Measurements from ENCODE around the gene SLC16A3.
A peak's percentile ranks its signal among the peaks of the same experiment; 100 is the strongest.

Gene SLC16A3

DNA sequence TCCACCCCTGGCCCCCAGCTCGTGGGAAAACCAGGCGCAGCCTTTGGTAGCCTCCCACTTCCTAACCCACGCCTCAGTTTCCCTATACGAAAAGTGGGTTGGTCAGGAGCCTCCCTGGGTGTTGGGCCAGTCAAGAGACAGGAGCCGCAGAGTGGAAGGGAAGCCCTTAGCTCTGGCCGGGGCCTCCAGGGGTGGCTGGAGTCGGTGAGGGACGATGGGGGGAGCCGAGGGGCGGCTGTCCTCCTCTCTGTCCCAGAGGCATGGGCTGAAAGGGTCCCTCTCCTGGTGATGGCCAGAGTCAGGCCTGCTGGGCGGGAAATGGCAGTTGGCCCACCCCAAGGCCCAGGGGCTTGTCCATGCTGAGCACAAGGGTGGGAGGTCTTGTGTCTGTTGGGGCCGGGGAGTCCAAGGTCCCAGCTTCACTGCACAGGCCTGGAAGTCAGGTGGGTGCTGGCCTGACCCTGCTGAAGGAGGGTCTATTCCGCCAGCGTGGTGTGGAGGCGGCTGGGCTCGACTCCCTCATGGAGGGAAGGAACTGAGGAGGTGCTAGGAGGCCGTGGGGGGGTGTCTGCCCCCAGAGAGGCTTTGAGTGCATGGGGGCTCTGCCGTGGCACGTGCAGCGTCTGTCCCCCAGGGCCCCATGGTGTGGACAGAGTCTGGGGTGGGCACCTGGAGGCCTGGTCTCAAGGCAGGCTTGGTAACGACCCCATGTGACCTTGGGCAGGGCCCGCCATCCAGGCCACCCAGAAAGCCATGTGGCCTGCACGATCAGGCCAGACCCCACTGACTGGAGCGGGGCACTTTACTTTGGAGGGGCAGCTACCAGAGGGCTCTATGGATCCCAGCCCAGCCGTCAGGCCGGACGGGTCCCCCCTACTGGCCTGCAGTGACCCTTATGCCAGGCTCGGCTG lies 1.1 kb downstream of the SLC16A3 start:
- TF ChIP-seq, protein P1, sequence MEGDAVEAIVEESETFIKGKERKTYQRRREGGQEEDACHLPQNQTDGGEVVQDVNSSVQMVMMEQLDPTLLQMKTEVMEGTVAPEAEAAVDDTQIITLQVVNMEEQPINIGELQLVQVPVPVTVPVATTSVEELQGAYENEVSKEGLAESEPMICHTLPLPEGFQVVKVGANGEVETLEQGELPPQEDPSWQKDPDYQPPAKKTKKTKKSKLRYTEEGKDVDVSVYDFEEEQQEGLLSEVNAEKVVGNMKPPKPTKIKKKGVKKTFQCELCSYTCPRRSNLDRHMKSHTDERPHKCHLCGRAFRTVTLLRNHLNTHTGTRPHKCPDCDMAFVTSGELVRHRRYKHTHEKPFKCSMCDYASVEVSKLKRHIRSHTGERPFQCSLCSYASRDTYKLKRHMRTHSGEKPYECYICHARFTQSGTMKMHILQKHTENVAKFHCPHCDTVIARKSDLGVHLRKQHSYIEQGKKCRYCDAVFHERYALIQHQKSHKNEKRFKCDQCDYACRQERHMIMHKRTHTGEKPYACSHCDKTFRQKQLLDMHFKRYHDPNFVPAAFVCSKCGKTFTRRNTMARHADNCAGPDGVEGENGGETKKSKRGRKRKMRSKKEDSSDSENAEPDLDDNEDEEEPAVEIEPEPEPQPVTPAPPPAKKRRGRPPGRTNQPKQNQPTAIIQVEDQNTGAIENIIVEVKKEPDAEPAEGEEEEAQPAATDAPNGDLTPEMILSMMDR (IDR thresholded peaks at IDR 0.05; ENCODE audit: insufficient read depth, low read depth, low read length, missing control alignments): no peak
- H3K4me3 ChIP-seq (ENCODE audit: low read depth, low read length): peak overlapping the region; percentile 76

GRCh38 chr17:82230609-82231311 lies 1.9 kb downstream of the SLC16A3 start:
- peak; percentile 75 for DNase-seq (ENCODE audit: low read depth)
- TF ChIP-seq, protein P1 (IDR thresholded peaks at IDR 0.05; ENCODE audit: insufficient read depth, low read depth, low read length, missing control alignments): peak; percentile 42
- peak overlapping the region; percentile 76 for H3K4me3 ChIP-seq (ENCODE audit: low read depth, low read length)

More for the DNA sequence above, 1.1 kb downstream of the SLC16A3 start:
- no peak for DNase-seq (ENCODE audit: low read depth)

GRCh38 chr17:82231312-82231561 lies 2.4 kb downstream of the SLC16A3 start:
- TF ChIP-seq, protein P1 (IDR thresholded peaks at IDR 0.05; ENCODE audit: insufficient read depth, low read depth, low read length, missing control alignments): no peak
- peak overlapping the region; percentile 76 for H3K4me3 ChIP-seq (ENCODE audit: low read depth, low read length)
- DNase-seq (ENCODE audit: low read depth): no peak

- TF ChIP-seq, protein P1 (IDR thresholded peaks at IDR 0.05; ENCODE audit: insufficient read depth, low read depth, low read length, missing control alignments): no peak
- DNase-seq (ENCODE audit: low read depth): no peak
- peak overlapping the region; percentile 76 for H3K4me3 ChIP-seq (ENCODE audit: low read depth, low read length)
Measured at GRCh38 chr17:82231562-82232321, 2.9 kb downstream of the SLC16A3 start.

DNA sequence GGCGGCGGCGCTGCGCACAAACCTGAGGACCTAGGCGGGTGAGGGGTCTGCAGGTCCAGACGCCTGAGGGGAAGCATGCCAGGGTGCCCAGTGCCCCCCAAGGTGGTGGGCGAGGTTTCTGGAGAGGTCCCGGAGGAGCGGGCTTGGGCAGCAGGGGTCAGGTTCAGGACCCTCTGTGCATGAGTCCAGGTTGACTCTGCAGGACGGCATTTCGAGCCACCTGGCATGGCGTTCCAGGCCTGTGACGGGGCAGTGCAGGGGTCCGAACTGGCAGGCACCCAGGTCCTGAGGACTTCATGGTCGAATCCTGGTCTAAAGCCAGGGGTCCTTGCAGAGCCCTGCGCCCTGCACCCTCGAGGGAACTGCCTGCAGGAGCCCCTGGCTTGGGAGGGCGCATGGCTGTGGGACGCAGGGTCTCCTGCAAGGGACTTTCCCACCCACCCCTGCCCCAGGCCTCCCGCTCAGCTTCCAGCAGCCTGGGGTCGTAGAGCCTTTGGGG lies 3.5 kb downstream of the SLC16A3 start:
- DNase-seq (ENCODE audit: low read depth): no peak
- peak overlapping the region; percentile 76 for H3K4me3 ChIP-seq (ENCODE audit: low read depth, low read length)
- TF ChIP-seq, protein P1 (IDR thresholded peaks at IDR 0.05; ENCODE audit: insufficient read depth, low read depth, low read length, missing control alignments): no peak

GRCh38 chr17:82232876-82233785 lies 4.3 kb downstream of the SLC16A3 start:
- TF ChIP-seq, protein P1 (IDR thresholded peaks at IDR 0.05; ENCODE audit: insufficient read depth, low read depth, low read length, missing control alignments): no peak
- peak overlapping the region; percentile 37 for H3K4me3 ChIP-seq (ENCODE audit: low read depth, low read length)

More at GRCh38 chr17:82232876-82233785, 4.3 kb downstream of the SLC16A3 start:
- DNase-seq (ENCODE audit: low read depth): peak; percentile 56
